GM18508 (cell line): ENCODE data around the gene CROCC2.
"Not testable (repeated sequence)": the region's sequence is repeated elsewhere in the genome, so short reads cannot be mapped to it uniquely, and the experiment has no call there.

Source experiments
- ATAC-seq: cut with Tn5 transposase; IDR thresholded peaks from one replicate; pipeline ENCODE4 v1.9.1; 2021; ENCODE audit warnings: moderate number of reproducible peaks; ENCODE audit not compliant: insufficient read depth, unreplicated experiment

Gene CROCC2

DNA sequence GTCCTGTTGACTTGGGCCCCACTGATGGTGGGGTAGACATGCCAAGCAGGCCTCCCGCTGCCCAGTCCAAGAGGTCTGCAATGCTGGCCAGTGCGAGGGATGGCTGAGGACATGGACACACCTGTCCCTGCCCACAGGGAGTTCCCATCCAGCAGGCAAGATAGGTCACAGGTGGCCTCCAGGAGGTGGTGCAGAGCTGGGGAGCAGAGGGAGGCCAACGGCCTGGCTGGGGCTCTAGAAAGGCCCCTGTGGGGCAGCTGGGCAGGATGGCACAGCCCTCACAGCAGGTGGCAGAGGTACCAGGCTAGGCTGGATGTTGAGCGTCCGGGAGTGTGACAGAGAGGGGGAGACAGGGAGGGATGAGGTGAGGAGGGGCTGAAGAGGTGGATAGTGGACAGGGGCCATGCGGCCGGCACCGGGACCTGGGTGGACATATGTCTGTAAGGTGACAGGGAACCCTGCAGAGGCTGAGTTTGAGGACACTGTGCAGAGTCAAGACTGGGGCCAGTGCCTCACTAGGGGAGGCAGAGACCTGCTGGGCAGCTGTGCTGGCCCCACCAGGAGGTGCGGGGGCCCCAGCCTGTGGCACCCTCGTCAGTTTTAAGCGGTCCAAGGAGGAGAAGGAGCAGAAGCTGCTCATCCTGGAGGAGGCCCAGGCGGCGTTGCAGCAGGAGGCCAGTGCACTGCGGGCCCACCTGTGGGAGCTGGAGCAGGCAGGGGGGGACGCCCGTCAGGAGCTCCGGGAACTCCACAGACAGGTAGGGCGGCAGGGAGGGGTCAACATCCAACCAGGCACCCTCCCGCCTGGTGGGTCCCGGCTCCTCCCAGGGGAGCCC, 58.0 kb downstream of the CROCC2 start:
- ATAC-seq: no peak

- no peak for ATAC-seq
These were observed 58.7 kb downstream of the CROCC2 start for GRCh38 chr2:240964704-240965295.

DNA sequence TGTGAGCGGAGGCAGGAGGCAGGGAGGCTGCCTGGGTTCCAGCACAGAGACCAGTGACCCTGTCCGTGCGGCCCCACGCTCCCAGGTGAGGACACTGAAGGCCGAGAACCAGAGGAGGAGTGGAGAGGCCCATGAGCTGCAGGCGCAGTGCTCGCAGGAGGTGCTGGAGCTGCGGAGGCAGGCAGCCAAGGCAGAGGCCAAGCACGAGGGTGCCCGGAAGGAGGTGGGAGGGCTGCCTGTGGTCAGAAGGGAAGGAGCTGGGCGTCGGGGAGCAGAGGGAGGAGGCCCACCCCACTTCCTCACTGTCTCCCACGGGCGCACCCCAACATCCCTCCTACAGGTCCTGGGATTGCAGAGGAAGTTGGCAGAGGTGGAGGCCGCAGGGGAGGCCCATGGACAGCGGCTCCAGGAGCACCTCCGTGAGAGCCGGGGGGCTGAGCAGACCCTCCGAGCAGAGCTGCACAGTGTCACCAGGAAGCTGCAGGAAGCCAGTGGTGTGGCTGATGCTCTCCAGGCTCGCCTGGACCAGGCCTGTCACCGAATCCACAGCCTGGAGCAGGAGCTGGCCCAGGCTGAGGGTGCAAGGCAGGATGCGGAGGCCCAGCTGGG, 59.3 kb downstream of the CROCC2 start:
- ATAC-seq: no peak

DNA sequence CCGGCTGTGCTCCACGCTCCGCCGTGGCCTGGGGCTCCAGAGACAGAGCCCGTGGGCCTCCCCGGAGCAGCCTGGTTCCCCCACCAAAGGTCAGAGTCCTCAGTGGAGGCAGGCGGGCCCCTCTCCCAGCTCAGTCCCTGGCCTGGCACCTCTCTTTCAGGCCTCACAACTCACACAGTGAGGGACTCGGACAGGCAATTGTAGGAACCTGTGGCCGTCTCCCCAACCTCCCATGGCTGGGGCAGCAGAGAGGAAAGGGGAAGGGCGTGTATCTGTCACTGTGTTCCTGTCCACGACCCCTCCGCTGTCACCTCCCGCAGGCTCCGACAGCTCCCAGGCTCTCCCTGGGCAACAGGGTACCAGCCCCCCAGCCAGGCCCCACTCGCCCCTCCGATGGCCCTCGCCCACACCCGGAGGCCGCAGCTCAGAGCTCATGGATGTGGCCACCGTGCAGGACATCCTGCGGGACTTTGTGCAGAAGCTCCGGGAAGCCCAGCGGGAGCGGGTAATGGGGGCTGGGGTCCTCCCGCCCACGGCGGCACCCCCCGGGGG, 59.8 kb downstream of the CROCC2 start:
- ATAC-seq: no peak

- no peak for ATAC-seq
These were observed 60.3 kb downstream of the CROCC2 start for GRCh38 chr2:240966457-240966905.

GRCh38 chr2:240966906-240967680, 61.0 kb downstream of the CROCC2 start:
- ATAC-seq: no peak

GRCh38 chr2:240967681-240968621, 61.8 kb downstream of the CROCC2 start:
- ATAC-seq: no peak

GRCh38 chr2:240968731-240969624, 62.8 kb downstream of the CROCC2 start:
- ATAC-seq: no peak

- ATAC-seq: no peak
These were observed 64.0 kb downstream of the CROCC2 start for GRCh38 chr2:240970104-240970503.

- no peak for ATAC-seq
These were observed 64.7 kb downstream of the CROCC2 start for GRCh38 chr2:240970816-240971215.

DNA sequence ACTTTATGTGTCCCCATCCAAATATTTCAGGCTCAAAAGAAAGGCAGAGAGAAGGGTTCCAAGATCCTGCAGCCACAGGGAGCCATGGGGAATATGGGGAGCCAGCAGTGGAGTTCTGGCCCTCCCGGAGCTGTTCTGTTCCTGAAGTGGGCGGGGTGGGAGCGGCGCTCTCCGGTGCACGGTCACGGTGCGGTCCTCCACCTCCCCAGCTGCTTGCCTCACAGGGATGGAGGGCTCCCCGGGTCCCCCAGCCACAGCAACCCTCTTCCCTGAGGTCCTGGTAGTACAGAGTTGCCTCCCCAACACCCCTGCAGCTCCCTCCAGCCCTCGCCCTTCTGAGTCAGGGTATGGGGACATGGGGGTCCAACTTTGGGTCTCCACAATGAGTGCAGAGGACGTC, 66.1 kb downstream of the CROCC2 start:
- ATAC-seq: no peak

GRCh38 chr2:240972636-240973521, 66.7 kb downstream of the CROCC2 start:
- no peak for ATAC-seq

GRCh38 chr2:240974771-240975572, 68.8 kb downstream of the CROCC2 start:
- ATAC-seq: no peak

- not testable (repeated sequence) for ATAC-seq
These were observed 69.8 kb downstream of the CROCC2 start for GRCh38 chr2:240975903-240976302.

DNA sequence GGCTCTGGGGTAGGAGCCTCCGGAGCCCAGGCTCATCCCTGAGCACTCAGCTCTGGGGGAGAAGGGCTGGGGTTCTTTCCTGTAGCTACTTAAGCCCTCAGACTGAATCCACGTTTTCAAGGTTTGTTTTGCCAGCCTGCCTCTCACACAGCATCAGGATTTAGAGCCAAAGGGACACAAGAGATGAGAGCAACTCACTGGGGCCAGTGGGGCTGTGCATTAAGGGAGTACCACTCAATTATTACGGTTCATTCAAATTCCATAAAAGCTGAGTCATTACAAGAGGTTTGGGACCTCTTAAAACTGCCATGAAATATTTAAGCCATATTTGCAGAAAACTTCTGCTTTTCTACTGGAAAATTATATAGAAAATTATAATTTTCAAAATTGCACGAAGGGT, 75.1 kb downstream of the CROCC2 start:
- ATAC-seq: no peak
